ENCODE measurements around the gene WFDC10B. TPM values are rescaled to one million over a fixed set of nuclear protein-coding genes. Genes with fewer than 3 reads are reported as not detected.
"Not testable (repeated sequence)": the region's sequence is repeated elsewhere in the genome, so short reads cannot be mapped to it uniquely, and the experiment has no call there.

WFDC10B gene
- total RNA-seq, 1 donor from 2014 or later, result not detected

DNA sequence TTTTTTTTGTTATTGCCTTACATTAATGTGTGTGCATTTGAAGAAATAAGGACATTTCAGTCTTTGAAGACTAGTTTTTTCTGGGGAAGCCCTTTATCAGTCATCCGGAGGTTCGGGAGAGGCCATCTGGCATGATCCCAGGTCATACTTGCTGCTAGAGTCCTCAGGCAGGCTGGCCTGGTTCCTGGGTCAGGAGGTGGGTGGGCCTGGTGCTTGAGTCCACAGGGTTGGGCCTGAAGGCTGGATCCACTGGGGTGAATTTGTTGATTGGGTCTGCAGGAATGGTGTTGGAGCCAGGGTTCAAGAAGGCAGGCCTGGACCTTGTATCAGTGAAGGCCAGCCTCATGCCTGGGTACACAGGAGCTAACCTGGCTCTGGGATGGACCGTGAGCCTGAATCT, 57.9 kb downstream of the WFDC10B start:
- DNase-seq (ENCODE audit: low spot score in 2 of 2), result no peak
- Histone ChIP-seq H3K4me1 (no peaks in the 10 kb centered on the region), H3K9me3 (no peaks in the 10 kb centered on the region), H3K27me3 (no peaks in the 10 kb centered on the region), H3K4me3 (no peak overlapping the region), H3K36me3 (no peaks in the 10 kb centered on the region), H3K27ac (no peak overlapping the region)
- intact Hi-C loops (cut with DNase I), result no loop called here
- TF ChIP-seq, protein P1, sequence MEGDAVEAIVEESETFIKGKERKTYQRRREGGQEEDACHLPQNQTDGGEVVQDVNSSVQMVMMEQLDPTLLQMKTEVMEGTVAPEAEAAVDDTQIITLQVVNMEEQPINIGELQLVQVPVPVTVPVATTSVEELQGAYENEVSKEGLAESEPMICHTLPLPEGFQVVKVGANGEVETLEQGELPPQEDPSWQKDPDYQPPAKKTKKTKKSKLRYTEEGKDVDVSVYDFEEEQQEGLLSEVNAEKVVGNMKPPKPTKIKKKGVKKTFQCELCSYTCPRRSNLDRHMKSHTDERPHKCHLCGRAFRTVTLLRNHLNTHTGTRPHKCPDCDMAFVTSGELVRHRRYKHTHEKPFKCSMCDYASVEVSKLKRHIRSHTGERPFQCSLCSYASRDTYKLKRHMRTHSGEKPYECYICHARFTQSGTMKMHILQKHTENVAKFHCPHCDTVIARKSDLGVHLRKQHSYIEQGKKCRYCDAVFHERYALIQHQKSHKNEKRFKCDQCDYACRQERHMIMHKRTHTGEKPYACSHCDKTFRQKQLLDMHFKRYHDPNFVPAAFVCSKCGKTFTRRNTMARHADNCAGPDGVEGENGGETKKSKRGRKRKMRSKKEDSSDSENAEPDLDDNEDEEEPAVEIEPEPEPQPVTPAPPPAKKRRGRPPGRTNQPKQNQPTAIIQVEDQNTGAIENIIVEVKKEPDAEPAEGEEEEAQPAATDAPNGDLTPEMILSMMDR (IDR thresholded peaks at IDR 0.05), result no peak

DNA sequence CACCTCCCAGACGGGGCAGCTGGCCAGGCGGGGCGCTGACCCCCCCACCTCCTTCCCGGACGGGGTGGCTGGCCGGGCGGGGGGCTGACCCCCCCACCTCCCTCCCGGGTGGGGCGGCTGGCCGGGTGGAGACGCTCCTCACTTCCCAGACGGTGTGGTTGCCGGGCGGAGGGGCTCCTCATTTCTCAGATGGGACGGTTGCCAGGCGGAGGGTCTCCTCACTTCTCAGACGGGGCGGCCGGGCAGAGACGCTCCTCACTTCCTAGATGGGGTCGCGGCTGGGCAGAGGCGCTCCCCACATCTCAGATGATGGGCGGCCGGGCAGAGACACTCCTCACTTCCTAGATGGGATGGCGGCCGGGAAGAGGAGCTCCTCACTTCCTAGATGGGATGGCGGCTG, 59.0 kb downstream of the WFDC10B start:
- H3K4me1 ChIP-seq; DNase-seq (ENCODE audit: low spot score in 2 of 2); H3K9me3 ChIP-seq; H3K4me3 ChIP-seq; intact Hi-C loops (cut with DNase I); H3K36me3 ChIP-seq; H3K27ac ChIP-seq; H3K27me3 ChIP-seq: not testable (repeated sequence)

DNA sequence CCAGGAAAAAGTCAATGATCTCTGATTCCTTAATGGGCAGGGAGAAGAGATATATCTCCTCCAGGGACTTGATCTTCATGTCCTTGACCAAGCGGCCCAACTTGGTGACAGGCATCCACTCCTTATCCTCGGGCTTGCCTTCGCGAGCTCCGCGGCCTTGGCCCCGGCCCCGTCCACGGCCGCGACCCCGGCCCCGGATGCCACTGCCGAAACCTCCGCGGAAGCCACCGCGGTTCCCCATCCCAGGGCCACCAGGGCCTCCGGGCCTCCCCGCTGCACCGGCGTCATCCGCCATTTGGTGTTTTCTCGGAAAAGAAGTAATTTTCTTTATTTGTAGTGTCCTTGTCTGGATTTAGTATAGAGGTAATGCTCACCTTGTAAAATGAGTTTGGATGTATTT, 63.7 kb downstream of the WFDC10B start:
- intact Hi-C loops (cut with DNase I); H3K9me3 ChIP-seq; DNase-seq (ENCODE audit: low spot score in 2 of 2); H3K4me1 ChIP-seq; H3K27ac ChIP-seq; H3K27me3 ChIP-seq; H3K36me3 ChIP-seq; H3K4me3 ChIP-seq: not testable (repeated sequence)

DNA sequence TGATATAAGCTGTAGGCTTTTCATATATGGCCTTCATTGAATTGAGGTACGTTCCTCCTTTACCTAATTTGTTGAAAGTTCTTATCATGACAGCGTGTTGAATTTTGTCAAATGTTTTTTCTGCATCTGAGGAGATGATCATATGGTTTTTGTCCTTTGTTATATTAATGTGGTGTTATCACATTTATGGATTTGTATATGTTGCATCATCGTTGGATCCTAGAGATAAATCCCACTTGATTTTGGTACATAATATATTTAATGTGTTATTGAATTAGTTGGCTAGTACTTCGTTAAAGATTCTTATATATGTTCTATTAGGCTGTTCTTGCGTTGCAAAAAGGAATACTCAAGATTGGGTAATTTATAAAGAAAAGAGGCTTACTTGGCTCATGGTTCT, 65.1 kb downstream of the WFDC10B start:
- DNase-seq (ENCODE audit: low spot score in 2 of 2), result no peak
- H3K4me3 ChIP-seq, result no peak overlapping the region
- H3K4me1 ChIP-seq, result no peaks in the 10 kb centered on the region
- H3K9me3 ChIP-seq, result no peaks in the 10 kb centered on the region
- intact Hi-C loops (cut with DNase I), result no loop called here
- no peaks in the 10 kb centered on the region for H3K27me3 ChIP-seq
- TF ChIP-seq, protein P1 (IDR thresholded peaks at IDR 0.05), result no peak
- H3K36me3 ChIP-seq, result no peaks in the 10 kb centered on the region
- no peak overlapping the region for H3K27ac ChIP-seq

DNA sequence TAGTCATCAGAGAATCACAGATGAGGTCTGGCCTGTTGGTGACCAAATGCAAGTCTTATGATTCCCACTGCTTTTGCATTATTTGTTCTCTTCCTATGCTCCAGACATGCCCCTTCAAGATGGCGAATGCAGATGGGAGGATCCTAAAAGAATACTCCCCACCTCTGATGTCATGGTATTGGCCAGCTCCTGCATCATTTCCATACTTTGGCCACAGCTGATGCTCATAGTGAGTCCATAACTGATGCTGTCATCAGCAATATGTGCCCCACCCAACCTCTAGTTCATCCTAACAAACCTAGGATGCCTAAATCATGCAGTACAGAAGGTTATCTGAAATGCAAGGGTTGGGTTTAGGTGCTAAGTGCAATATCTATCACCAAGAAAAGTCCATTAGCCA, 68.3 kb downstream of the WFDC10B start:
- intact Hi-C loops (cut with DNase I), result no loop called here
- DNase-seq (ENCODE audit: low spot score in 2 of 2), result no peak
- no peaks in the 10 kb centered on the region for H3K36me3 ChIP-seq
- H3K9me3 ChIP-seq, result no peaks in the 10 kb centered on the region
- H3K4me1 ChIP-seq, result no peaks in the 10 kb centered on the region
- H3K4me3 ChIP-seq, result no peak overlapping the region
- no peak overlapping the region for H3K27ac ChIP-seq
- TF ChIP-seq, protein P1 (IDR thresholded peaks at IDR 0.05), result no peak
- no peaks in the 10 kb centered on the region for H3K27me3 ChIP-seq

Other genes with a start within 250 kb of the WFDC10B start
- 32.5 TPM for gene WFDC2, start 235.3 kb downstream of the WFDC10B start, total RNA-seq
- gene SPINT3, start 189.4 kb downstream of the WFDC10B start, total RNA-seq, result not detected
- gene WFDC6, start 165.5 kb downstream of the WFDC10B start, total RNA-seq, result not detected
- gene EPPIN, start 157.6 kb downstream of the WFDC10B start, total RNA-seq, result not detected
- not detected for gene WFDC8, start 125.7 kb downstream of the WFDC10B start, total RNA-seq
- not detected for gene WFDC10A, start 75.3 kb downstream of the WFDC10B start, total RNA-seq
- gene WFDC9, start 73.7 kb downstream of the WFDC10B start, total RNA-seq, result not detected
- not detected for gene WFDC11, start 34.8 kb downstream of the WFDC10B start, total RNA-seq
- not detected for gene WFDC13, start 3.0 kb downstream of the WFDC10B start, total RNA-seq
- not detected for gene SPINT4, start 17.3 kb upstream of the WFDC10B start, total RNA-seq
- gene WFDC3, start 86.9 kb upstream of the WFDC10B start, total RNA-seq, result not detected
- gene DNTTIP1, start 86.9 kb upstream of the WFDC10B start, total RNA-seq, result 4.6 TPM
- not detected for gene UBE2C, start 107.6 kb upstream of the WFDC10B start, total RNA-seq
- gene TNNC2, start 122.3 kb upstream of the WFDC10B start, total RNA-seq, result not detected
- 182 TPM for gene SNX21, start 128.8 kb upstream of the WFDC10B start, total RNA-seq
- 34.4 TPM for gene ACOT8, start 152.4 kb upstream of the WFDC10B start, total RNA-seq
- gene ZSWIM3, start 152.6 kb upstream of the WFDC10B start, total RNA-seq, result 6.8 TPM
- 3.5 TPM for gene ZSWIM1, start 176.2 kb upstream of the WFDC10B start, total RNA-seq
- gene SPATA25, start 182.6 kb upstream of the WFDC10B start, total RNA-seq, result 32.8 TPM
- gene NEURL2, start 186.2 kb upstream of the WFDC10B start, total RNA-seq, result 4.0 TPM
- 82.0 TPM for gene CTSA, start 186.3 kb upstream of the WFDC10B start, total RNA-seq
- gene PLTP, start 207.1 kb upstream of the WFDC10B start, total RNA-seq, result 909 TPM
- 45.7 TPM for gene PCIF1, start 229.7 kb upstream of the WFDC10B start, total RNA-seq

All from ascending aorta (tissue), 2 donors.